ENCODE measurements around the gene CIBAR2.
"Not testable (repeated sequence)": the region's sequence is repeated elsewhere in the genome, so short reads cannot be mapped to it uniquely, and the experiment has no call there.

The CIBAR2 gene

GRCh38 chr16:85056211-85056748 lies 56.0 kb downstream of the CIBAR2 start:
- no peak for DNase-seq

- DNase-seq = no peak
Measured at GRCh38 chr16:85055493-85056210, 56.6 kb downstream of the CIBAR2 start.

GRCh38 chr16:85054948-85055492 lies 57.3 kb downstream of the CIBAR2 start:
- DNase-seq = no peak

- not testable (repeated sequence) for DNase-seq
Measured at GRCh38 chr16:85054321-85054720, 58.0 kb downstream of the CIBAR2 start.

GRCh38 chr16:85052536-85052935 lies 59.7 kb downstream of the CIBAR2 start:
- DNase-seq = no peak

- DNase-seq = no peak
Measured at GRCh38 chr16:85051683-85052082, 60.6 kb downstream of the CIBAR2 start.

GRCh38 chr16:85051067-85051581 lies 61.1 kb downstream of the CIBAR2 start:
- DNase-seq = no peak

GRCh38 chr16:85049706-85050305 lies 62.5 kb downstream of the CIBAR2 start:
- DNase-seq = no peak

- no peak for DNase-seq
Measured at GRCh38 chr16:85048921-85049562, 63.2 kb downstream of the CIBAR2 start.

Data from cortex of kidney (tissue), 1 donor.